ENCODE data around the gene SESTD1.
"Not testable (repeated sequence)": the region's sequence is repeated elsewhere in the genome, so short reads cannot be mapped to it uniquely, and the experiment has no call there.

The SESTD1 gene

GRCh38 chr2:179201869-179202268, 62.8 kb downstream of the SESTD1 start:
- H3K27ac ChIP-seq = no peak overlapping the region
- no peak for TF ChIP-seq ZFX (IDR thresholded peaks at IDR 0.05)
- TF ChIP-seq, protein P1, sequence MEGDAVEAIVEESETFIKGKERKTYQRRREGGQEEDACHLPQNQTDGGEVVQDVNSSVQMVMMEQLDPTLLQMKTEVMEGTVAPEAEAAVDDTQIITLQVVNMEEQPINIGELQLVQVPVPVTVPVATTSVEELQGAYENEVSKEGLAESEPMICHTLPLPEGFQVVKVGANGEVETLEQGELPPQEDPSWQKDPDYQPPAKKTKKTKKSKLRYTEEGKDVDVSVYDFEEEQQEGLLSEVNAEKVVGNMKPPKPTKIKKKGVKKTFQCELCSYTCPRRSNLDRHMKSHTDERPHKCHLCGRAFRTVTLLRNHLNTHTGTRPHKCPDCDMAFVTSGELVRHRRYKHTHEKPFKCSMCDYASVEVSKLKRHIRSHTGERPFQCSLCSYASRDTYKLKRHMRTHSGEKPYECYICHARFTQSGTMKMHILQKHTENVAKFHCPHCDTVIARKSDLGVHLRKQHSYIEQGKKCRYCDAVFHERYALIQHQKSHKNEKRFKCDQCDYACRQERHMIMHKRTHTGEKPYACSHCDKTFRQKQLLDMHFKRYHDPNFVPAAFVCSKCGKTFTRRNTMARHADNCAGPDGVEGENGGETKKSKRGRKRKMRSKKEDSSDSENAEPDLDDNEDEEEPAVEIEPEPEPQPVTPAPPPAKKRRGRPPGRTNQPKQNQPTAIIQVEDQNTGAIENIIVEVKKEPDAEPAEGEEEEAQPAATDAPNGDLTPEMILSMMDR (conservative IDR thresholded peaks at IDR 0.05) = no peak

DNA sequence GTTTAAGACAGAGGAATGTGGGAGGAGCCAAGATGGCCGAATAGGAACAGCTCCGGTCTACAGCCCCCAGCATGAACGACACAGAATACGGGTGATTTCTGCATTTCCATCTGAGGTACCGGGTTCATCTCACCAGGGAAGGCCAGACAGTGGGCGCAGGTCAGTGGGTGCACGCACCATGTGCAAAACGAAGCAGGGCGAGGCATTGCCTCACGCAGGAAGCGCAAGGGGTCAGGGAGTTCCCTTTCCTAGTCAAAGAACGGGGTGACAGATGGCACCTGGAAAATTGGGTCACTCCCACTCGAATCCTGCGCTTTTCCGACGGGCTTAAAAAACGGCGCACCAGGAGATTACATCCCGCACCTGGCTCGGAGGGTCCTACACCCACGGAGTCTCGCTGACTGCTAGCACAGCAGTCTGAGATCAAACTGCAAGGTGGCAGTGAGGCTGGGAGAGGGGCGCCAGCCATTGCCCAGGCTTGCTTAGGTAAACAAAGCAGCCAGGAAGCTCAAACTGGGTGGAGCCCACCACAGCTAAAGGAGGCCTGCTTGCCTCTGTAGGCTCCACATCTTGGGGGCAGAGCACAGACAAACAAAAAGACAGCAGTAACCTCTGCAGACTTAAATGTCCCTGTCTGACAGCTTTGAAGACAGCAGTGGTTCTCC, 68.6 kb downstream of the SESTD1 start:
- H3K27ac ChIP-seq = not testable (repeated sequence)

DNA sequence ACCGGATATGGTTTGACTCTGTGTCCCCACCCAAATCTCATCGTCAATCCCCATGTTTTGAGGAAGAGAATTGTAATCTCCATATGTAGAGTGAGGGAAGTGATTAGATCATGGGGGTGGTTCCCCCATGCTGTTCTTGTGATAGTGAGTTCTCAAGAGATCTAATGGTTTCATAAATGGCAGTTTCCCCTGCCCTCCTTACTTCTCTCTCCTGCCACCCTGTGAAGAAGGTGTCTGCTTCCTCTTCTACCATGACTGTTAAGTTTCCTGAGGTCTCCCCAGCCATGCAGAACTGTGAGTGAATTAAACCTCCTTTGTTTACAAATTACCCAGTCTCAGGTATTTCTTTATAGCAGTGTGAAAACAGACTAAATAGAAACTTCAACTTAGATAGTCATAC, 69.5 kb downstream of the SESTD1 start:
- no peak for TF ChIP-seq ZFX (IDR thresholded peaks at IDR 0.05)
- H3K27ac ChIP-seq = no peak overlapping the region

DNA sequence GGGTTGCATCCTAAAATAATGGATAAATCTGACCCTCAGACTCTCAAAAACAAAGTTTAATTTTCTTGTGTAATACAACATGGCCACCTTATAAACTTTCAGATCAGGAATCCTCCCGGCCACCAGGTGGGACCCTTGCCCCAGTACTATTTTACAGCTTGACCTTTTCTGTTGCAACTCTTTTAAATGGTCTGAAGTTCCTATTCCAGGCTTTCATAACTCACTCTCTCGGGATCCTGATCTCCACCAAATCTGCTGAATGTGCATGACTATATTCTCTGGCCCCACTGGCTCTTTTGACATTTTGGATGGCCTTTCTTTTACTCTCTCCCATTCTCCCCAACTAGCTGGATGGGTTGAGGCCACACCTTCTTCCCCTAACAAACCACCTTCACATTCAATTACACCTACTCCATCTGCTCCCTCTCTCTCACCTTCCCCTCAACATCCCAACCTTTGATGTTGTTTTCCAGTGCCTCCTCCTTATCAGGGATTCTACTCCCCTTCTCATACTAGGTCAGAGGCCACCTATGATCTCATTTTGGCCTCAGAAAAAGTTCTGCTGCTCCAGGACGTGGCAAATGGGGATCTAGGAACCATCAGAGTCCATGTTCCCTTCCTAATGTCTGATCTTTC, 70.8 kb downstream of the SESTD1 start:
- TF ChIP-seq, protein P1 (conservative IDR thresholded peaks at IDR 0.05) = peak; percentile 17
- TF ChIP-seq ZFX (IDR thresholded peaks at IDR 0.05) = no peak
- no peak overlapping the region for H3K27ac ChIP-seq

GRCh38 chr2:179191110-179191509, 73.5 kb downstream of the SESTD1 start:
- TF ChIP-seq ZFX (IDR thresholded peaks at IDR 0.05) = no peak
- TF ChIP-seq, protein P1 (conservative IDR thresholded peaks at IDR 0.05) = no peak

DNA sequence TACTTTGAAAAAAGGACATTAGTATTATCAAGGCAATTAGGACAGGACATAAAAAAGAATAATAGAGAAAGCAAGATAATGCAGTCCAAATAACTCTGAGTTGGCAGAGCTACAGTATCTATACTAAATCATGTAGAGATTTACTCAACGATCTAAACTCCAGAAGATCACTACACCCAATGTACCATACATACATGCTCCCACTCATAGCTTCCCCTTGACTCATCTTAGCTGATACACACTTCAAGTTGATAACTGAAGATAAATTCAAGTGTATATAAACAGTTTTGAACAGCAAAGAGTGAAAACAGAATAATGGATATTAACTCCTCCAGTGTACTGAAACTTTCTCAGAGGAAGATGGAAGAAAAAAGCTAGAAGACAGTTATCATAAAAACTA, 78.5 kb downstream of the SESTD1 start:
- no peak overlapping the region for H3K27ac ChIP-seq
- TF ChIP-seq ZFX (IDR thresholded peaks at IDR 0.05) = no peak

More at GRCh38 chr2:179191110-179191509, 73.5 kb downstream of the SESTD1 start:
- H3K27ac ChIP-seq = no peak overlapping the region

- no peak overlapping the region for H3K27ac ChIP-seq
- TF ChIP-seq, protein P1 (conservative IDR thresholded peaks at IDR 0.05) = no peak
- TF ChIP-seq ZFX (IDR thresholded peaks at IDR 0.05) = no peak
These were observed 80.0 kb downstream of the SESTD1 start for GRCh38 chr2:179184610-179185009.

GRCh38 chr2:179181002-179181401, 83.6 kb downstream of the SESTD1 start:
- no peak overlapping the region for H3K27ac ChIP-seq
- TF ChIP-seq ZFX (IDR thresholded peaks at IDR 0.05) = no peak
- TF ChIP-seq, protein P1 (conservative IDR thresholded peaks at IDR 0.05) = no peak

DNA sequence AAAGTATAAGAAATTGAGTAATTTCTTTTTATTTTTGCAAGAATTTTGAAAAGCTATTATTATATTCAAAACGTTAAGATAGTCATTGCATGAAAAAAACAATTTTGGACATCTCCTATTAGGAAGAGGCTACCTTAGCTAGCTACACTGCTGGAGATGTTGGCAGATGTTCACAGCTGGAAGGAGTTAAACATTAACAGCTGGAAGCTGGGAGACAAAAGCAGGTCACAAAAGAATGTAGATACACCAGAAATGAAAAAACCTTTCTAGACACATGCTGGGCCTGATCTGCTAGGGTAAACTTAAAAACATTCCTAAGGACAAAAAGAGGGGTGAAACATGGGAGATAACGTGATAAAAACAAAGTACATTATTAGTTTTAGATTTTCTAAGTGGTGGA, 84.4 kb downstream of the SESTD1 start:
- H3K27ac ChIP-seq = no peak overlapping the region
- no peak for TF ChIP-seq ZFX (IDR thresholded peaks at IDR 0.05)
- TF ChIP-seq, protein P1 (conservative IDR thresholded peaks at IDR 0.05) = no peak

All from C4-2B (cell line).